Tibial nerve (tissue), 4 donors: Measurements from ENCODE around the gene GCHFR. TPM values are rescaled to one million over a fixed set of nuclear protein-coding genes. Genes with fewer than 3 reads are reported as not detected.

ENCODE experiments used
- DNase-seq, 2 donors: peaks; one replicate each; pipeline ENCODE4 v3.0.0-alpha.2; 2019; ENCODE audit warnings: low spot score in 2 of 2
- H3K27ac ChIP-seq, 4 donors: fragments of 200-600 bp; sonication (generic) in 3 of 4; one replicate each; pipeline ENCODE4 v1.5.1; 2017 to 2019; ENCODE audit warnings: mild to moderate bottlenecking in 1 of 4
- H3K27me3 ChIP-seq, 2 donors: fragments of 200-600 bp; sonication (generic) in 1 of 2; one replicate each; pipeline versions ENCODE4 v1.5.1 to v1.6.0; 2017 to 2019
- H3K36me3 ChIP-seq, 3 donors: fragments of 200-600 bp; sonication (generic); one replicate each; pipeline ENCODE4 v1.5.1; 2018 to 2019
- H3K4me1 ChIP-seq, 4 donors: fragments of 200-600 bp; sonication (generic) in 3 of 4; one replicate each; pipeline ENCODE4 v1.5.1; 2017 to 2019
- H3K4me3 ChIP-seq, 4 donors: fragments of 200-600 bp; sonication (generic) in 3 of 4; one replicate each; pipeline ENCODE4 v1.5.1; 2017 to 2019; ENCODE audit warnings: mild to moderate bottlenecking in 1 of 4, moderate library complexity in 1 of 4
- H3K9me3 ChIP-seq, 4 donors: fragments of 200-600 bp; sonication (generic) in 3 of 4; one replicate each; pipeline ENCODE4 v1.5.1; 2017 to 2019
- CTCF ChIP-seq, 5 experiments: fragments of 200-600 bp in 3 of 5; fragments of 450-650 bp in 2 of 5; sonication (generic) in 3 of 5; IDR thresholded peaks; one replicate each; pipeline ENCODE4 v1.5.1; 2016 to 2019; ENCODE audit warnings: antibody characterized with exemption in 5 of 5, mild to moderate bottlenecking in 3 of 5, moderate library complexity in 2 of 5
- EP300 ChIP-seq, 2 donors: sonication (generic); formaldehyde crosslinking; IDR thresholded peaks; one replicate each; pipeline ENCODE4 v1.6.1; 2017; ENCODE audit warnings: antibody characterized with exemption in 2 of 2, mild to moderate bottlenecking in 1 of 2
- POLR2A ChIP-seq, 2 donors: fragments of 450-650 bp; IDR thresholded peaks; one replicate each; pipeline ENCODE4 v1.6.1; 2017; ENCODE audit warnings: antibody characterized with exemption in 2 of 2, mild to moderate bottlenecking in 2 of 2, moderate library complexity in 2 of 2
- WGBS, 2 donors: methylation state at CpG; one replicate each; pipeline ENCODE4 v1.1.5; 2018; 5-methylcytosine and 5-hydroxymethylcytosine counted together
- total RNA-seq, 4 donors: library from RNA; depleted of rRNA; stranded (reverse); fragments of >200 nt; gene quantifications; one replicate each; pipeline ENCODE4 v1.1.0, GENCODE V29; 2016

GCHFR gene
- total RNA-seq, 4 donors from 2014 or later, result 24.5 to 49.4 (median 44.1) TPM

DNA sequence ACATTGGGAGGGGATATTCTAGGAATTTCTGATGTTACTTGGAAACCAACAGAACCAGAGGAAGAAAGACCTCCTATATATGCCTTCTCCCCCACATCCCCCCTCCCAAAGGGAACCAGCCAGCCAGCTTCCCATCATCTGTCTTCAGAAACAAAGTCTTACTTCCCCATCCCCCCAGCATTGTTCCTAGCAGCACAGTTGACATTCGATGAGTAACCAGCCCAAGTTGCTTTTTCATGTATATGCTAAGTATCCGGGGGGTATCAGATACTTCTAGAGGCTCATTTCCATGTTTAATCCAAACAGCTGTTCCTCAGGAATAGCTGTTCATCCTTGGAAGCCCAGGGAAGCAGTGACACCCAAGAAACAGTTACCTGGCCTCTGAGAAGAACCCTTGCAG is 24.8 kb upstream of the GCHFR start:
- H3K36me3 ChIP-seq, result peaks cover 0 to 97% (median 17%) of the 10 kb centered on the region in 3 donors
- DNase-seq, result no peak
- H3K27me3 ChIP-seq, result no peaks in the 10 kb centered on the region
- 34 to 39% methylated on average over 2 of the region's 2 CpGs for WGBS, 2 donors
- no peaks in the 10 kb centered on the region for H3K9me3 ChIP-seq
- TF ChIP-seq CTCF (IDR thresholded peaks at IDR 0.05) (no peak), POLR2A (IDR thresholded peaks at IDR 0.05) (no peak), EP300 (IDR thresholded peaks at IDR 0.05) (no peak)
- H3K4me1 ChIP-seq, result no peaks in the 10 kb centered on the region
- no peak overlapping the region for H3K27ac ChIP-seq
- H3K4me3 ChIP-seq, result no peak overlapping the region

- Histone ChIP-seq H3K27ac (no peak overlapping the region), H3K36me3 (peaks cover 0 to 97% (median 17%) of the 10 kb centered on the region in 3 donors), H3K27me3 (no peaks in the 10 kb centered on the region), H3K4me1 (no peaks in the 10 kb centered on the region), H3K9me3 (no peaks in the 10 kb centered on the region), H3K4me3 (no peak overlapping the region)
- TF ChIP-seq CTCF (IDR thresholded peaks at IDR 0.05), result no peak
- TF ChIP-seq EP300 (IDR thresholded peaks at IDR 0.05), result no peak
- no peak for TF ChIP-seq POLR2A (IDR thresholded peaks at IDR 0.05)
- no peak for DNase-seq
- WGBS, 2 donors, result 78 to 96% methylated on average over 2 of the region's 2 CpGs
These were observed 24.0 kb upstream of the GCHFR start for GRCh38 chr15:40739854-40740253.

- Histone ChIP-seq H3K4me3 (no peak overlapping the region), H3K36me3 (peaks cover 0 to 95% (median 0%) of the 10 kb centered on the region in 3 donors), H3K27ac (no peak overlapping the region), H3K9me3 (no peaks in the 10 kb centered on the region), H3K27me3 (no peaks in the 10 kb centered on the region), H3K4me1 (peaks cover 0 to 4% (median 0%) of the 10 kb centered on the region in 4 donors)
- DNase-seq, result no peak
- TF ChIP-seq CTCF (IDR thresholded peaks at IDR 0.05) (no peak), POLR2A (IDR thresholded peaks at IDR 0.05) (no peak), EP300 (IDR thresholded peaks at IDR 0.05) (no peak)
- WGBS, 2 donors, result 64 to 73% methylated on average over 2 of the region's 2 CpGs
These were observed 20.4 kb upstream of the GCHFR start for GRCh38 chr15:40743485-40743901.

DNA sequence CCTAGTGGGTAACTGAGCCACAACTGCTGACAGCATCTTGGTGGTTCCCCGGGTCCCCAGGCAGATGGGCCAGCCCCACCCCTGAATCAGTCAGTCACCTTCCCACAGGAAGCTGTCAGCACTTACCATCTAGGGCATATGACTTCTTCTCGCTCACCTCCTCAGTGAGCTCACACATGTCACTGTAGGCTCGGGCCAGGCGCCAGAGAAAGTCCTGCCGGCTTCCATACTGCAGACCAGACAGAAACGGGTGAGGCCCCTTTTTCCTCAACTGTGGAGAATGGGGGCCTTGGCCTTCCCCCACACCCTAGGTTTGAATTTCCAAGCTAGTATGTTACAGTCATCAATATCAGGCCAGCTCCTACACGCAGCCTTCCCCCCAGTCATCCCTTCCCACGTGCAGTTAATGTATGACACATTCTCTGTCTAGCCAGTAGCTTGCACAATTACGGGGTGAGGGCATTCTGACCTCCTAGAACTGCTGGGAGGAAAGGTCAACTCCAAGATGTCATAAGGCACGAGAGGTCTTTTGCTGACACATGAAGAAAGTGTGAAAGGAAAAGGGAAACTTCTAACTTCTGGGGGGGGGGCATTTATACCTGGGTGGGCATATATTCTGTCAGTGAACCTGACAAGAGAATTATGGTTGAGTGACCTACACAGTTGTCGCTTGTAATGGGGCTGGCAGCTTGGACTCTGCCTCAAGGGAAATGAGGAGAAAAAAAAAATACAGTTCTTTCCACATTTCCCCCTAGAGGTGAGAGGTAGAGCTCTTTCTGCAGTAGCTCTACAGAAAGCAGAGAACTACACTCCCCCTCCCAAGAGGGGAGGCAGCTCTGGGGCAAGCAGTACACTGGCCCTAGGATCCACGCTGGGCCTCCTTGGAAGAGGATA is 19.7 kb upstream of the GCHFR start:
- no peak for TF ChIP-seq POLR2A (IDR thresholded peaks at IDR 0.05)
- TF ChIP-seq CTCF (IDR thresholded peaks at IDR 0.05), result no peak
- no peak for TF ChIP-seq EP300 (IDR thresholded peaks at IDR 0.05)
- H3K4me3 ChIP-seq, result no peak overlapping the region
- peaks cover 0 to 95% (median 0%) of the 10 kb centered on the region in 3 donors for H3K36me3 ChIP-seq
- H3K27me3 ChIP-seq, result no peaks in the 10 kb centered on the region
- H3K9me3 ChIP-seq, result no peaks in the 10 kb centered on the region
- DNase-seq, result no peak
- peaks cover 0 to 4% (median 0%) of the 10 kb centered on the region in 4 donors for H3K4me1 ChIP-seq
- peak overlapping the region in 1 of 4 donors; percentile 29 for H3K27ac ChIP-seq
- 58 to 70% methylated on average over 12 of the region's 12 CpGs for WGBS, 2 donors

GRCh38 chr15:40744815-40745152 is 19.1 kb upstream of the GCHFR start:
- H3K9me3 ChIP-seq, result no peaks in the 10 kb centered on the region
- H3K27ac ChIP-seq, result peak overlapping the region in 1 of 4 donors; percentile 29
- TF ChIP-seq EP300 (IDR thresholded peaks at IDR 0.05) (no peak), POLR2A (IDR thresholded peaks at IDR 0.05) (no peak), CTCF (IDR thresholded peaks at IDR 0.05) (no peak)
- no peak overlapping the region for H3K4me3 ChIP-seq
- 53 to 61% methylated on average over 5 of the region's 5 CpGs for WGBS, 2 donors
- H3K27me3 ChIP-seq, result no peaks in the 10 kb centered on the region
- peaks cover 0 to 95% (median 0%) of the 10 kb centered on the region in 3 donors for H3K36me3 ChIP-seq
- H3K4me1 ChIP-seq, result peaks cover 0 to 4% (median 0%) of the 10 kb centered on the region in 4 donors
- no peak for DNase-seq
